H1 (cell line): Measurements from ENCODE around the gene JAKMIP3. TPM values are rescaled to one million over a fixed set of nuclear protein-coding genes. Genes with fewer than 3 reads are reported as not detected.

ENCODE experiments used
- CTCF ChIA-PET: fragments of 300-600 bp; sonication (Branson Sonifier 250); formaldehyde crosslinking; loops from one replicate; lab custom pipeline; 2021; ENCODE audit not compliant: partially characterized antibody; lab: Charles Lee
- POLR2A ChIA-PET: fragments of 300-600 bp; sonication (Branson Sonifier 250); formaldehyde crosslinking; loops from one replicate; lab custom pipeline; 2021; ENCODE audit warnings: inconsistent platforms; ENCODE audit not compliant: partially characterized antibody; lab: Charles Lee
- DNase-seq, 2 experiments: peaks; one replicate each; pipeline versions ENCODE4 v3.0.0 to v3.0.0-alpha.2; 2010 to 2022; ENCODE audit warnings: low spot score in 2 of 2, low read depth in 1 of 2, mixed read lengths in 1 of 2
- FAIRE-seq: peaks from 2 replicates; lab custom pipeline; 2011; peaks lifted over from hg19 to GRCh38; lab: Jason Lieb, UNC
- H2AFZ ChIP-seq: 2 replicates; pipeline ENCODE4 v1.8.1; 2012; ENCODE audit warnings: low read length, inconsistent platforms
- H2AK5ac ChIP-seq: 2 replicates; pipeline ENCODE4 v1.6.1; 2013; ENCODE audit warnings: low read depth, low read length
- H2BK120ac ChIP-seq: replicated peaks from 2 replicates; pipeline ENCODE3; 2013; ENCODE audit warnings: low read depth, low read length, inconsistent platforms
- H2BK12ac ChIP-seq: 2 replicates; pipeline ENCODE4 v1.6.1; 2013; ENCODE audit warnings: low read depth, low read length
- H2BK15ac ChIP-seq: 2 replicates; pipeline ENCODE4 v1.6.1; 2013; ENCODE audit warnings: low read length
- H2BK20ac ChIP-seq: 2 replicates; pipeline ENCODE4 v1.6.1; 2013; ENCODE audit warnings: low read length
- H2BK5ac ChIP-seq: 2 replicates; pipeline ENCODE4 v1.6.1; 2013; ENCODE audit warnings: low read depth, low read length
- H3K14ac ChIP-seq: 2 replicates; pipeline ENCODE4 v1.6.1; 2013; ENCODE audit warnings: inconsistent platforms; ENCODE audit not compliant: insufficient read length
- H3K18ac ChIP-seq: 2 replicates; pipeline ENCODE4 v1.6.1; 2013; ENCODE audit warnings: low read length; ENCODE audit errors: extremely low read depth
- H3K23ac ChIP-seq: 2 replicates; pipeline ENCODE4 v1.6.1; 2013; ENCODE audit warnings: inconsistent platforms; ENCODE audit not compliant: insufficient read length
- H3K23me2 ChIP-seq: 2 replicates; pipeline ENCODE4 v1.6.1; 2013; ENCODE audit warnings: low read depth, low read length
- H3K27ac ChIP-seq: 2 replicates; pipeline ENCODE4 v1.6.1; 2011; ENCODE audit warnings: low read depth, low read length, inconsistent platforms
- H3K27me3 ChIP-seq, 4 experiments: replicated peaks in 1 of 4; 1 replicate in 1 of 4; 2 replicates in 3 of 4; pipeline versions ENCODE4 v1.6.1 to v1.8.1; 2011 to 2013; ENCODE audit warnings: low read length in 3 of 4, mild to moderate bottlenecking in 3 of 4, inconsistent platforms in 2 of 4, mixed read lengths in 2 of 4, moderate library complexity in 1 of 4; ENCODE audit not compliant: control insufficient read depth in 3 of 4, insufficient read depth in 3 of 4; ENCODE audit errors: extremely low read depth in 1 of 4
- H3K36me3 ChIP-seq, 4 experiments: 2 replicates each; pipeline versions ENCODE4 v1.6.1 to v1.8.1; 2011 to 2013; ENCODE audit warnings: mild to moderate bottlenecking in 4 of 4, low read length in 3 of 4, moderate library complexity in 2 of 4, control low read depth in 1 of 4, inconsistent platforms in 1 of 4; ENCODE audit not compliant: insufficient read depth in 4 of 4, control insufficient read depth in 2 of 4
- H3K4ac ChIP-seq: replicated peaks from 2 replicates; pipeline ENCODE3; 2013; ENCODE audit warnings: low read length, low read depth, mixed read lengths, inconsistent platforms; ENCODE audit not compliant: insufficient read length
- H3K4me1 ChIP-seq, 4 experiments: replicated peaks in 1 of 4; 1 replicate in 1 of 4; 2 replicates in 3 of 4; pipeline versions ENCODE4 v1.6.1 to v1.8.1; 2011 to 2013; ENCODE audit warnings: low read length in 3 of 4, inconsistent platforms in 2 of 4, mixed read lengths in 1 of 4; ENCODE audit not compliant: insufficient read depth in 4 of 4, control insufficient read depth in 3 of 4
- H3K4me2 ChIP-seq, 2 experiments: 2 replicates each; pipeline versions ENCODE4 v1.6.1 to v1.8.1; 2011 to 2013; ENCODE audit warnings: low read depth in 2 of 2, low read length in 2 of 2, control low read depth in 1 of 2, inconsistent platforms in 1 of 2, mild to moderate bottlenecking in 1 of 2; ENCODE audit not compliant: insufficient read depth in 1 of 2
- H3K4me3 ChIP-seq, 4 experiments: fragments of 200-600, 300-600 bp in 1 of 4; sonication (generic), shearing (Covaris generic), sonication (Bioruptor Twin) in 1 of 4; 2 replicates each; pipeline versions ENCODE4 v1.5.1 to v1.8.1; 2011 to 2016; ENCODE audit warnings: low read length in 4 of 4, low read depth in 3 of 4, control low read depth in 2 of 4, inconsistent platforms in 2 of 4, mild to moderate bottlenecking in 2 of 4, mixed read lengths in 1 of 4, moderate library complexity in 1 of 4; ENCODE audit not compliant: insufficient read depth in 2 of 4; ENCODE audit errors: extremely low read depth in 1 of 4
- H3K56ac ChIP-seq: replicated peaks from 2 replicates; pipeline ENCODE3; 2013; ENCODE audit warnings: low read depth, mild to moderate bottlenecking, mixed read lengths, low read length, inconsistent platforms; ENCODE audit not compliant: insufficient read length
- H3K79me1 ChIP-seq: 2 replicates; pipeline ENCODE4 v1.6.1; 2013; ENCODE audit warnings: low read depth, low read length, control low read depth
- H3K79me2 ChIP-seq, 2 experiments: 2 replicates each; pipeline versions ENCODE4 v1.6.1 to v1.8.1; 2012 to 2013; ENCODE audit warnings: low read length in 2 of 2, mild to moderate bottlenecking in 2 of 2, inconsistent platforms in 1 of 2; ENCODE audit not compliant: insufficient read depth in 2 of 2, control insufficient read depth in 1 of 2
- H3K9ac ChIP-seq, 4 experiments: replicated peaks in 1 of 4; 1 replicate in 1 of 4; 2 replicates in 3 of 4; pipeline versions ENCODE4 v1.6.1 to v1.8.1; 2011 to 2013; ENCODE audit warnings: low read depth in 3 of 4, low read length in 3 of 4, control low read depth in 2 of 4, mild to moderate bottlenecking in 2 of 4, moderate library complexity in 2 of 4, inconsistent platforms in 1 of 4; ENCODE audit errors: extremely low read depth in 1 of 4
- H3K9me3 ChIP-seq, 2 experiments: 2 replicates each; pipeline versions ENCODE4 v1.6.1 to v1.8.1; 2012 to 2013; ENCODE audit warnings: mild to moderate bottlenecking in 2 of 2, moderate library complexity in 2 of 2, control low read depth in 1 of 2, inconsistent platforms in 1 of 2, low read depth in 1 of 2, low read length in 1 of 2, mixed read lengths in 1 of 2; ENCODE audit not compliant: insufficient read depth in 2 of 2
- H4K20me1 ChIP-seq, 2 experiments: replicated peaks in 1 of 2; 2 replicates each; pipeline versions ENCODE3 to v1.8.1; 2011 to 2013; ENCODE audit warnings: inconsistent platforms in 2 of 2, low read length in 2 of 2, mild to moderate bottlenecking in 1 of 2; ENCODE audit not compliant: insufficient read depth in 2 of 2, control insufficient read depth in 1 of 2
- H4K5ac ChIP-seq: 2 replicates; pipeline ENCODE4 v1.6.1; 2013; ENCODE audit warnings: low read length, low read depth, mixed read lengths, inconsistent platforms; ENCODE audit not compliant: insufficient read length
- H4K8ac ChIP-seq: 2 replicates; pipeline ENCODE4 v1.8.0; 2013; ENCODE audit warnings: mild to moderate bottlenecking, moderate library complexity, low read length, inconsistent platforms; ENCODE audit not compliant: insufficient read depth; ENCODE audit errors: extremely low read depth
- H4K91ac ChIP-seq: replicated peaks from 2 replicates; pipeline ENCODE3; 2013; ENCODE audit warnings: low read length, mixed read lengths, inconsistent platforms; ENCODE audit not compliant: insufficient read length
- ATF2 ChIP-seq: IDR thresholded peaks from 2 replicates; pipeline ENCODE4 v1.6.1; 2012; ENCODE audit warnings: low read length, inconsistent platforms
- BCL11A ChIP-seq, 2 experiments: IDR thresholded peaks; one replicate each; pipeline ENCODE4 v1.6.1; 2011; ENCODE audit warnings: low read depth in 2 of 2, low read length in 2 of 2, mild to moderate bottlenecking in 2 of 2
- CREB1 ChIP-seq: IDR thresholded peaks from 2 replicates; pipeline ENCODE4 v1.6.1; 2012; ENCODE audit warnings: inconsistent platforms
- CTCF ChIP-seq, 3 experiments: IDR thresholded peaks; 1 replicate in 2 of 3; 2 replicates in 1 of 3; pipeline versions ENCODE4 v1.5.1 to v1.6.1; 2011; ENCODE audit warnings: low read length in 3 of 3, mild to moderate bottlenecking in 3 of 3, inconsistent platforms in 2 of 3, low read depth in 1 of 3, moderate library complexity in 1 of 3; ENCODE audit not compliant: insufficient read depth in 1 of 3; ENCODE audit errors: control extremely low read depth in 1 of 3
- NANOG ChIP-seq: IDR thresholded peaks from 2 replicates; pipeline ENCODE4 v1.6.1; 2011; ENCODE audit warnings: low read length, low read depth, mild to moderate bottlenecking, inconsistent platforms; ENCODE audit not compliant: insufficient read depth, poor library complexity, severe bottlenecking
- RAD21 ChIP-seq, 2 experiments: IDR thresholded peaks in 1 of 2; conservative IDR thresholded peaks in 1 of 2; 2 replicates each; pipeline ENCODE4 v1.6.1; 2011; ENCODE audit warnings: low read depth in 2 of 2, low read length in 2 of 2, improper control_type of control experiment in 1 of 2, inconsistent platforms in 1 of 2, mild to moderate bottlenecking in 1 of 2, moderate library complexity in 1 of 2
- SP4 ChIP-seq: IDR thresholded peaks from 2 replicates; pipeline ENCODE4 v1.6.1; 2012; ENCODE audit warnings: low read length, inconsistent platforms
- TAF7 ChIP-seq: optimal IDR thresholded peaks from 2 replicates; pipeline ENCODE3; 2011; ENCODE audit warnings: low read depth, mild to moderate bottlenecking, inconsistent platforms, low read length, moderate library complexity, borderline replicate concordance
- TBP ChIP-seq: IDR thresholded peaks from 2 replicates; pipeline ENCODE4 v1.6.1; 2011; ENCODE audit warnings: low read depth, low read length, improper control_type of control experiment
- whole genome bisulfite sequencing, 2 experiments: shearing (Covaris generic) in 1 of 2; methylation state at CpG; one replicate each; pipeline versions ENCODE4 v1.1.6 to v1.1.7; 2013 to 2015; ENCODE audit warnings: low lambda C conversion rate in 2 of 2, mixed read lengths in 2 of 2, inconsistent platforms in 1 of 2, low coverage in 1 of 2, missing lambda C conversion rate in 1 of 2; ENCODE audit not compliant: insufficient replicate concordance in 2 of 2, insufficient coverage in 1 of 2, insufficient read length in 1 of 2; ENCODE audit errors: extremely low coverage in 1 of 2, missing lambda C conversion rate in 1 of 2; 5-methylcytosine and 5-hydroxymethylcytosine counted together
- polyA plus RNA-seq, 7 experiments: library from polyadenylated mRNA; depleted of rRNA in 3 of 7; stranded (reverse) in 5 of 7; unstranded in 2 of 7; fragments of >200 nt in 5 of 7; fragments of 200-250 nt in 2 of 7; gene quantifications; 1 replicate in 5 of 7; 2 replicates in 1 of 7; 4 replicates in 1 of 7; pipeline versions ENCODE4 v1.2.1 to v1.2.3, GENCODE V29; 2011 to 2013; ENCODE audit warnings: missing spikeins in 2 of 7, mixed read lengths in 2 of 7
- total RNA-seq: library from RNA; stranded (reverse); fragmentation: NEBNext Ultra II Directional; extraction: Animal tissue kit (Norgen Biotek cat#: 25700); gene quantifications from 2 replicates; pipeline ENCODE4 v1.2.1, GENCODE V29; 2021

The JAKMIP3 gene
- total and polyA plus RNA-seq, 2 of the 8 experiments (the other 6 are each of a cell fraction or from before 2014, with no cell fraction given): 0.83 to 0.91 TPM

- Histone ChIP-seq H3K18ac (no peak overlapping the region), H3K9ac (0 out of 7 replicates have a peak overlapping the region, but pooled peaks of 1 of the 4 experiments have one; percentile 21), H2BK120ac (no peak overlapping the region), H3K4me2 (no peak overlapping the region), H2BK15ac (no peak overlapping the region), H4K91ac (no peak overlapping the region), H2AK5ac (no peak overlapping the region), H3K14ac (no peak overlapping the region), H3K79me2 (no peaks in the 10 kb centered on the region), H2BK5ac (no peak overlapping the region), H3K56ac (no peak overlapping the region), H3K23me2 (peaks cover 11% of the 10 kb centered on the region; the same call in 1 of the 2 replicates), H3K27me3 (peaks cover 10 to 37% (median 25%) of the 10 kb centered on the region in 4 experiments), H3K36me3 (no peaks in the 10 kb centered on the region), H3K23ac (no peak overlapping the region), H4K20me1 (peaks cover 0 to 1% of the 10 kb centered on the region in 2 experiments), H4K8ac (no peak overlapping the region), H3K9me3 (no peaks in the 10 kb centered on the region), H2AFZ (no peak overlapping the region), H3K4ac (no peak overlapping the region), H2BK20ac (no peak overlapping the region), H3K4me3 (no peak overlapping the region), H3K4me1 (peaks cover 8 to 16% (median 15%) of the 10 kb centered on the region in 4 experiments), H2BK12ac (0 out of 2 replicates have a peak overlapping the region, but pooled peaks have one; percentile 23), H3K27ac (no peak overlapping the region), H4K5ac (no peak overlapping the region), H3K79me1 (no peaks in the 10 kb centered on the region)
- ChIA-PET POLR2A (no interaction called here), CTCF (interaction anchor here (1.4 to 2.2 kb wide), 3 partner anchors 16 to 103 kb away, joined by 4 to 9 read pairs (median 8); no protein-coding TSS in a partner anchor)
- WGBS, 2 experiments: 89% methylated on average over 6 of the region's 8 CpGs; no CpG with 5 or more reads in 1 of the 2 experiments
- DNase-seq (no peak), FAIRE-seq (no peak)
- TF ChIP-seq NANOG (no peak), RAD21 (IDR thresholded peaks at IDR 0.05 in 1 of 2, conservative IDR thresholded peaks at IDR 0.05 in 1 of 2; ENCODE audit: low read depth in 2 of 2, low read length in 2 of 2) (no peak), SP4 (no peak), BCL11A (IDR thresholded peaks at IDR 0.05; ENCODE audit: low read depth in 2 of 2, low read length in 2 of 2) (no peak), CREB1 (no peak), TBP (no peak), TAF7 (no peak), CTCF (IDR thresholded peaks at IDR 0.05; ENCODE audit: control extremely low read depth in 1 of 3, insufficient read depth in 1 of 3, low read depth in 1 of 3, low read length in 3 of 3) (no peak), ATF2 (no peak)
These were observed 26.4 kb upstream of the JAKMIP3 start for GRCh38 chr10:132039371-132039770.
